Measurements from ENCODE around the gene DVL1.

The DVL1 gene

GRCh38 chr1:1351511-1352427 lies 2.6 kb upstream of the DVL1 start:
- peak; percentile 70 for DNase-seq
- Histone ChIP-seq H3K9me3 (ENCODE audit: severe bottlenecking) (no peaks in the 10 kb centered on the region), H3K27me3 (ENCODE audit: insufficient read depth, low read depth, severe bottlenecking) (no peaks in the 10 kb centered on the region), H3K27ac (peak overlapping the region; percentile 73), H3K4me3 (ENCODE audit: low read depth, low read length) (no peak overlapping the region), H3K36me3 (peaks cover 36% of the 10 kb centered on the region)
- TF ChIP-seq CTCF (IDR thresholded peaks at IDR 0.05; ENCODE audit: low read depth, low read length), result no peak

GRCh38 chr1:1348420-1349255 lies 580 bp downstream of the DVL1 start:
- H3K9me3 ChIP-seq (ENCODE audit: severe bottlenecking), result no peaks in the 10 kb centered on the region
- H3K27me3 ChIP-seq (ENCODE audit: insufficient read depth, low read depth, severe bottlenecking), result no peaks in the 10 kb centered on the region
- H3K36me3 ChIP-seq, result peaks cover 28% of the 10 kb centered on the region
- peak overlapping the region; percentile 80 for H3K27ac ChIP-seq
- TF ChIP-seq CTCF (IDR thresholded peaks at IDR 0.05; ENCODE audit: low read depth, low read length), result no peak
- no peak for DNase-seq
- peak overlapping the region; percentile 67 for H3K4me3 ChIP-seq (ENCODE audit: low read depth, low read length)

GRCh38 chr1:1347663-1348419 lies 1.4 kb downstream of the DVL1 start:
- no peak for TF ChIP-seq CTCF (IDR thresholded peaks at IDR 0.05; ENCODE audit: low read depth, low read length)
- Histone ChIP-seq H3K27me3 (ENCODE audit: insufficient read depth, low read depth, severe bottlenecking) (no peaks in the 10 kb centered on the region), H3K36me3 (peaks cover 20% of the 10 kb centered on the region), H3K4me3 (ENCODE audit: low read depth, low read length) (peak overlapping the region; percentile 67), H3K27ac (peak overlapping the region; percentile 80), H3K9me3 (ENCODE audit: severe bottlenecking) (no peaks in the 10 kb centered on the region)
- DNase-seq, result peak; percentile 85

GRCh38 chr1:1347026-1347595 lies 2.1 kb downstream of the DVL1 start:
- Histone ChIP-seq H3K36me3 (peaks cover 16% of the 10 kb centered on the region), H3K9me3 (ENCODE audit: severe bottlenecking) (no peaks in the 10 kb centered on the region), H3K27me3 (ENCODE audit: insufficient read depth, low read depth, severe bottlenecking) (no peaks in the 10 kb centered on the region), H3K27ac (peak overlapping the region; percentile 80), H3K4me3 (ENCODE audit: low read depth, low read length) (no peak overlapping the region)
- TF ChIP-seq CTCF (IDR thresholded peaks at IDR 0.05; ENCODE audit: low read depth, low read length), result no peak
- DNase-seq, result no peak

- TF ChIP-seq CTCF (IDR thresholded peaks at IDR 0.05; ENCODE audit: low read depth, low read length), result no peak
- Histone ChIP-seq H3K4me3 (ENCODE audit: low read depth, low read length) (no peak overlapping the region), H3K36me3 (peaks cover 21% of the 10 kb centered on the region), H3K27me3 (ENCODE audit: insufficient read depth, low read depth, severe bottlenecking) (no peaks in the 10 kb centered on the region), H3K9me3 (ENCODE audit: severe bottlenecking) (no peaks in the 10 kb centered on the region), H3K27ac (no peak overlapping the region)
- DNase-seq, result no peak
Measured at GRCh38 chr1:1346501-1346890, 2.7 kb downstream of the DVL1 start.
